Left lung (tissue), 10 donors: ENCODE data around the gene AKIP1. TPM values are rescaled to one million over a fixed set of nuclear protein-coding genes. Genes with fewer than 3 reads are reported as not detected.
A peak's percentile ranks its signal among the peaks of the same experiment; 100 is the strongest.
"Not testable (repeated sequence)": the region's sequence is repeated elsewhere in the genome, so short reads cannot be mapped to it uniquely, and the experiment has no call there.

Experiments used
- ATAC-seq: fragments of 200-7000 bp; cut with Tn5 transposase; one replicate; pipeline ENCODE4 v1.9.1; 2020; ENCODE audit warnings: moderate library complexity
- DNase-seq, 4 donors: peaks; one replicate each; pipeline ENCODE4 v3.0.0-alpha.2; 2013 to 2020
- H3K27ac ChIP-seq, 2 donors: fragments of 200-600 bp; sonication (generic) in 1 of 2; one replicate each; pipeline versions ENCODE4 v1.5.0 to v1.8.0; 2020 to 2021
- H3K27me3 ChIP-seq, 2 donors: fragments of 200-600 bp; sonication (generic) in 1 of 2; one replicate each; pipeline versions ENCODE4 v1.5.0 to v1.8.0; 2020 to 2021
- H3K36me3 ChIP-seq, 2 donors: fragments of 200-600 bp; sonication (generic) in 1 of 2; one replicate each; pipeline versions ENCODE4 v1.5.0 to v1.8.0; 2020 to 2021
- H3K4me1 ChIP-seq, 2 donors: fragments of 200-600 bp; one replicate each; pipeline ENCODE4 v1.8.0; 2021
- H3K4me3 ChIP-seq, 2 donors: fragments of 200-600 bp; sonication (generic) in 1 of 2; one replicate each; pipeline versions ENCODE4 v1.5.0 to v1.8.0; 2020 to 2021; ENCODE audit warnings: mild to moderate bottlenecking in 1 of 2
- H3K9me3 ChIP-seq, 2 donors: fragments of 200-600 bp; sonication (generic) in 1 of 2; one replicate each; pipeline versions ENCODE4 v1.5.0 to v1.8.0; 2020 to 2021
- intact Hi-C, 2 donors: fragments of 100-400 bp; cut with DNase I; formaldehyde crosslinking; loops; one replicate each; pipeline versions ENCODE4 v1.11.2 to v1.14.2; 2022
- polyA plus RNA-seq, 6 donors: library from polyadenylated mRNA; unstranded; fragments of 120-200 nt; gene quantifications; one replicate each; pipeline ENCODE4 v1.2.1, GENCODE V29; 2013; ENCODE audit not compliant: insufficient read length in 6 of 6
- total RNA-seq, 2 donors: library from RNA; stranded (reverse); fragmentation: NEBNext Ultra II Directional; extraction: Animal tissue kit (Norgen Biotek cat#: 25700); gene quantifications; one replicate each; pipeline ENCODE4 v1.2.1, GENCODE V29; 2021
- TF ChIP-seq, protein P1 (sequence below), 2 donors: fragments of 200-600 bp; sonication (generic) in 1 of 2; IDR thresholded peaks; one replicate each; pipeline versions ENCODE4 v1.5.0 to v1.8.0; 2021; ENCODE audit warnings: antibody characterized with exemption in 2 of 2
- donor health status: DM: no; HTN: yes; CAD: no.
- donor health status: DM: no; HTN: no; CAD: no.

Gene AKIP1
- total and polyA plus RNA-seq, 8 donors = 20.1 to 29.1 (median 22.5) TPM

GRCh38 chr11:8932564-8933180, 21.7 kb downstream of the AKIP1 start, which contains the start of gene C11orf16:
Gene C11orf16, minus strand, starts transcription at chr11:8932947. Its CDS starts 639 bp downstream, at chr11:8932308.
- H3K36me3 ChIP-seq = no peaks in the 10 kb centered on the region
- TF ChIP-seq, protein P1, sequence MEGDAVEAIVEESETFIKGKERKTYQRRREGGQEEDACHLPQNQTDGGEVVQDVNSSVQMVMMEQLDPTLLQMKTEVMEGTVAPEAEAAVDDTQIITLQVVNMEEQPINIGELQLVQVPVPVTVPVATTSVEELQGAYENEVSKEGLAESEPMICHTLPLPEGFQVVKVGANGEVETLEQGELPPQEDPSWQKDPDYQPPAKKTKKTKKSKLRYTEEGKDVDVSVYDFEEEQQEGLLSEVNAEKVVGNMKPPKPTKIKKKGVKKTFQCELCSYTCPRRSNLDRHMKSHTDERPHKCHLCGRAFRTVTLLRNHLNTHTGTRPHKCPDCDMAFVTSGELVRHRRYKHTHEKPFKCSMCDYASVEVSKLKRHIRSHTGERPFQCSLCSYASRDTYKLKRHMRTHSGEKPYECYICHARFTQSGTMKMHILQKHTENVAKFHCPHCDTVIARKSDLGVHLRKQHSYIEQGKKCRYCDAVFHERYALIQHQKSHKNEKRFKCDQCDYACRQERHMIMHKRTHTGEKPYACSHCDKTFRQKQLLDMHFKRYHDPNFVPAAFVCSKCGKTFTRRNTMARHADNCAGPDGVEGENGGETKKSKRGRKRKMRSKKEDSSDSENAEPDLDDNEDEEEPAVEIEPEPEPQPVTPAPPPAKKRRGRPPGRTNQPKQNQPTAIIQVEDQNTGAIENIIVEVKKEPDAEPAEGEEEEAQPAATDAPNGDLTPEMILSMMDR (IDR thresholded peaks at IDR 0.05) = no peak
- H3K27me3 ChIP-seq = no peaks in the 10 kb centered on the region
- H3K27ac ChIP-seq = no peak within 1 kb of the TSS
- intact Hi-C loops = no loop called here
- ATAC-seq = no peak
- no peak for DNase-seq
- no peak within 1 kb of the TSS for H3K4me3 ChIP-seq
- peaks cover 0 to 3% of the 10 kb centered on the region in 2 donors for H3K4me1 ChIP-seq
- no peaks in the 10 kb centered on the region for H3K9me3 ChIP-seq

GRCh38 chr11:8933931-8934330, 22.9 kb downstream of the AKIP1 start:
- ATAC-seq (no peak), DNase-seq (no peak)
- TF ChIP-seq, protein P1 (IDR thresholded peaks at IDR 0.05) = no peak
- Histone ChIP-seq H3K36me3 (no peaks in the 10 kb centered on the region), H3K9me3 (no peaks in the 10 kb centered on the region), H3K4me3 (no peak overlapping the region), H3K27ac (no peak overlapping the region), H3K4me1 (peaks cover 0 to 3% of the 10 kb centered on the region in 2 donors), H3K27me3 (no peaks in the 10 kb centered on the region)
- intact Hi-C loops = no loop called here

DNA sequence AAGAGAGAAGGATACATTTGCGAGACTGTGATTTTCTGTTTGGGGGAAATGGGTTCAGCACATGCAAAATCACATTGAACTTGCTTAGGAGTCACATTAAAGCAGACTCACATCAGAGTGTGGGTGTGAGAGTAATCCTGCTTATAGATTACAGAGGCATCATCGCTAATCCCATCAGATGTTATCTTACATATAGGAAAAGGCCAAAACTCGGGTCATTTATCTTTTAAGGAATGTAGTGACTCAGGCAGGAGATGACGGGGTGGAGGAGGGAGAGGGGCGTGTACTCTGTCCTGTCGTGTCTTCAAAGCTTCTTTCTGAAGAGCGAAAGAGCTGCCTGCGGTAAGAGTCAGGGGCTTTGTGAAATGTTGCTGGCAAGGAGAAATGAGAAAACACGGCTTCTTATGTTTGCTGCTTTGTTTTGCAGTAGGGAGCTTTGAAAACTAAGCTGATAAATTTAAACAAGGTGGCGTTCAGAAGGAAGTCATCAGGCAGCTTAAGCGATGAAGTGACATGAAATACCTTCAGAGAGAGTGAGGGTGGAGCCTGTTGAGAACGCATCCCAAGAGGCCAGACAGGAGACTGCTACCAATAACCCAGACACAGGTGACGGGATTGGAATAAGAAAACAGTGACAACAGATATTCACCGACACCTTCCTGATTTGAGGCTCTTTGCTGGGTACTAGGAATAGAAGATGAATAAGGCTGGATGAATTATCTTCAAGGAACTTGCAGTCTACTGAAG, 23.9 kb downstream of the AKIP1 start:
- no peak for DNase-seq
- Histone ChIP-seq H3K27ac (no peak overlapping the region), H3K36me3 (no peaks in the 10 kb centered on the region), H3K4me3 (no peak overlapping the region), H3K4me1 (peaks cover 0 to 3% of the 10 kb centered on the region in 2 donors), H3K9me3 (no peaks in the 10 kb centered on the region), H3K27me3 (no peaks in the 10 kb centered on the region)
- TF ChIP-seq, protein P1 (IDR thresholded peaks at IDR 0.05) = no peak
- ATAC-seq = peak; percentile 27
- intact Hi-C loops = no loop called here

GRCh38 chr11:8935789-8936188, 24.8 kb downstream of the AKIP1 start:
- DNase-seq, H3K27ac ChIP-seq, H3K36me3 ChIP-seq, ATAC-seq, H3K27me3 ChIP-seq, H3K4me1 ChIP-seq, H3K4me3 ChIP-seq, intact Hi-C loops, H3K9me3 ChIP-seq: not testable (repeated sequence)

DNA sequence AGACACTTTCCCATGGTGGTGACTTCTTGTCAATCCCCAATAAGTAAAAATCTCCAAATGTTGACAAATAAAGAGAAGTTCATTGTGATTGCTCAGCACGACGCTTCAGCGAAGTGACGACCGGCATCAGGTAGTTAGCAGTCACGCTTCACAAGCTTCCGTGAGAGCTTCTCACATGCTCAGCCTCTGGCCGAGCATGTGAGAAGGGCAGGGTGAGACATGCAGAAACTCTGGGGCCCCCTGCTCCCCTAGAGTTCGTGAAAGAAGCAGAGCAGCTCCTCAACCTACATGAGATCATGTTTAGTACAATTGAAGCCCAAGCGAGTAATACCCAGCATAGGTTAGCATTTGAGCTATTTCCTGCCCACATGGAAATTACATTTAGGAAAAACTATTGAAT, 26.2 kb downstream of the AKIP1 start:
- ATAC-seq (no peak), DNase-seq (no peak)
- Histone ChIP-seq H3K4me1 (peaks cover 0 to 3% of the 10 kb centered on the region in 2 donors), H3K36me3 (no peaks in the 10 kb centered on the region), H3K9me3 (no peaks in the 10 kb centered on the region), H3K4me3 (no peak overlapping the region), H3K27me3 (no peaks in the 10 kb centered on the region), H3K27ac (no peak overlapping the region)
- intact Hi-C loops = no loop called here
- TF ChIP-seq, protein P1 (IDR thresholded peaks at IDR 0.05) = no peak
